Upper lobe of left lung (tissue), 6 donors: ENCODE results near the gene KCNJ4. TPM values are rescaled to one million over a fixed set of nuclear protein-coding genes. Genes with fewer than 3 reads are reported as not detected.

Experiments
- ATAC-seq, 2 donors: fragments of 200-7000 bp; cut with Tn5 transposase; one replicate each; pipeline ENCODE4 v1.9.1; 2022; ENCODE audit warnings: mild to moderate bottlenecking in 2 of 2, moderate library complexity in 2 of 2; ENCODE audit not compliant: low FRiP score in 2 of 2
- DNase-seq, 2 donors: peaks; one replicate each; pipeline ENCODE4 v3.0.0-alpha.2; 2019 to 2020
- H3K27ac ChIP-seq, 4 donors: fragments of 200-600 bp; sonication (generic); one replicate each; pipeline ENCODE4 v1.5.1; 2016 to 2019
- H3K27me3 ChIP-seq, 4 donors: fragments of 200-600 bp; sonication (generic); one replicate each; pipeline ENCODE4 v1.5.1; 2017 to 2019
- H3K36me3 ChIP-seq, 4 donors: fragments of 200-600 bp; sonication (generic); one replicate each; pipeline ENCODE4 v1.5.1; 2016 to 2019
- H3K4me1 ChIP-seq, 4 donors: fragments of 200-600 bp; sonication (generic); one replicate each; pipeline ENCODE4 v1.5.1; 2018 to 2019
- H3K4me3 ChIP-seq, 4 donors: fragments of 200-600 bp; sonication (generic); one replicate each; pipeline ENCODE4 v1.5.1; 2017 to 2019; ENCODE audit warnings: mild to moderate bottlenecking in 2 of 4, moderate library complexity in 1 of 4
- H3K9me3 ChIP-seq, 4 donors: fragments of 200-600 bp; sonication (generic); one replicate each; pipeline ENCODE4 v1.5.1; 2018 to 2019
- EP300 ChIP-seq, 4 donors: sonication (generic); formaldehyde crosslinking; IDR thresholded peaks; one replicate each; pipeline ENCODE4 v1.5.1; 2017; ENCODE audit warnings: antibody characterized with exemption in 4 of 4, control low read depth in 2 of 4
- POLR2A ChIP-seq, 4 donors: fragments of 450-650 bp; IDR thresholded peaks; one replicate each; pipeline ENCODE4 v1.5.1; 2016 to 2017; ENCODE audit warnings: antibody characterized with exemption in 4 of 4, mild to moderate bottlenecking in 2 of 4
- POLR2AphosphoS5 ChIP-seq, 2 donors: sonication (generic); formaldehyde crosslinking; IDR thresholded peaks; one replicate each; pipeline ENCODE4 v1.5.1; 2017; ENCODE audit warnings: antibody characterized with exemption in 2 of 2
- WGBS, 2 donors: methylation state at CpG; one replicate each; pipeline ENCODE4 v1.1.5; 2017 to 2018; 5-methylcytosine and 5-hydroxymethylcytosine counted together
- total RNA-seq, 6 donors: library from RNA; depleted of rRNA in 4 of 6; stranded (reverse); fragments of >200 nt in 4 of 6; gene quantifications; one replicate each; pipeline versions ENCODE4 v1.1.0 to v1.2.1, GENCODE V29; 2016 to 2021
- TF ChIP-seq, protein P1 (sequence below), 6 experiments: fragments of 450-650 bp in 4 of 6; fragments of 200-600 bp in 2 of 6; sonication (generic) in 2 of 6; IDR thresholded peaks; one replicate each; pipeline ENCODE4 v1.5.1; 2016 to 2019; ENCODE audit warnings: antibody characterized with exemption in 6 of 6
- donor health status: DM: no; HTN: no; CAD: no; lungs with moderate emphysema.
- donor health status: DM: no; HTN: yes; CAD: no; lungs with severe emphysema.

Gene KCNJ4
- total RNA-seq, 6 donors from 2014 or later: not detected

DNA sequence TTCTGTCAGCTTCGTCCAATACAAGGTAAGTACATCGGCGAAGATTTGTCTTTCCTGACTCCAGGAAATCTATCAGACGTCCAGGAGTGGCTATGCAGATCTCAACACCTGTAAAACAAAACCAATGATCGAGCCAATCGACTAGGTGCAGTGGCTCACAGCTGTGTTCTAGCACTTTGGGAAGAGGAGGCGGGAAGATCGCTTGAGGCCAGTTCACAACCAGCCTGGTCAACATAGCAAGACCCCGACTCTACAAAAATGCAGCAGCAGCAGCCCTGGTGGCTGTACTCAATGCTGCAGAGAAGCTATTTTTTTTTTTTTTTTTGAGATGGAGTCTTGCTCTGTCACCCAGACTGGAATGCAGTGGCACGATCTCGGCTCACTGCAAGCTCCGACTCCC is 39.9 kb upstream of the KCNJ4 start:
- Histone ChIP-seq H3K36me3 (peaks cover 85 to 100% (median 97%) of the 10 kb centered on the region in 4 donors), H3K4me1 (peaks cover 12 to 42% (median 26%) of the 10 kb centered on the region in 4 donors), H3K4me3 (no peak overlapping the region), H3K27me3 (no peaks in the 10 kb centered on the region), H3K27ac (no peak overlapping the region), H3K9me3 (no peaks in the 10 kb centered on the region)
- DNase-seq (no peak), ATAC-seq (no peak)
- 89 to 94% methylated on average over 12 of the region's 12 CpGs for WGBS, 2 donors
- TF ChIP-seq, protein P1, sequence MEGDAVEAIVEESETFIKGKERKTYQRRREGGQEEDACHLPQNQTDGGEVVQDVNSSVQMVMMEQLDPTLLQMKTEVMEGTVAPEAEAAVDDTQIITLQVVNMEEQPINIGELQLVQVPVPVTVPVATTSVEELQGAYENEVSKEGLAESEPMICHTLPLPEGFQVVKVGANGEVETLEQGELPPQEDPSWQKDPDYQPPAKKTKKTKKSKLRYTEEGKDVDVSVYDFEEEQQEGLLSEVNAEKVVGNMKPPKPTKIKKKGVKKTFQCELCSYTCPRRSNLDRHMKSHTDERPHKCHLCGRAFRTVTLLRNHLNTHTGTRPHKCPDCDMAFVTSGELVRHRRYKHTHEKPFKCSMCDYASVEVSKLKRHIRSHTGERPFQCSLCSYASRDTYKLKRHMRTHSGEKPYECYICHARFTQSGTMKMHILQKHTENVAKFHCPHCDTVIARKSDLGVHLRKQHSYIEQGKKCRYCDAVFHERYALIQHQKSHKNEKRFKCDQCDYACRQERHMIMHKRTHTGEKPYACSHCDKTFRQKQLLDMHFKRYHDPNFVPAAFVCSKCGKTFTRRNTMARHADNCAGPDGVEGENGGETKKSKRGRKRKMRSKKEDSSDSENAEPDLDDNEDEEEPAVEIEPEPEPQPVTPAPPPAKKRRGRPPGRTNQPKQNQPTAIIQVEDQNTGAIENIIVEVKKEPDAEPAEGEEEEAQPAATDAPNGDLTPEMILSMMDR (IDR thresholded peaks at IDR 0.05): peak in 1 of 6 experiments; percentile 4
- no peak for TF ChIP-seq POLR2AphosphoS5 (IDR thresholded peaks at IDR 0.05)

DNA sequence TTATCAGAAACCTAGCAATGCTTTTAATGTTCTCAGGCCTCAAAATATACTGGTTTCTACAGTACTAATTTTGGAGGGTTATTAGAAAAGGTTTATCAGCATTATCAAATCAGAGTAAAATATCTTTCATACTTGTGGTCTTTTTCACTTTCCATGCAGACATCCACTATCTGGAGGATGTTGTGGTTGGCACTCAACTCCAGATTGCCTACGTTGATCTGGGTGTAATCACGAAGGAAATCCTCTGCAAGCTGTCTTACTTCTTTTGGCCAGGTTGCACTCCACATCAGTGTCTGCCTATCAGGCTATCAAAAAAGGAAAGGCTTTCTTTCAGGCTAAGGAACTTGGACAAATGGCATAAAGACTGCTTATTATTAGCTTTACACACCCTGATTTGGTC is 39.5 kb upstream of the KCNJ4 start:
- peaks cover 84 to 100% (median 97%) of the 10 kb centered on the region in 4 donors for H3K36me3 ChIP-seq
- TF ChIP-seq EP300 (IDR thresholded peaks at IDR 0.05) (no peak), POLR2A (IDR thresholded peaks at IDR 0.05) (no peak), POLR2AphosphoS5 (IDR thresholded peaks at IDR 0.05) (no peak)
- TF ChIP-seq, protein P1 (IDR thresholded peaks at IDR 0.05): no peak
- no peak overlapping the region for H3K4me3 ChIP-seq
- DNase-seq (no peak), ATAC-seq (no peak)
- peaks cover 12 to 42% (median 23%) of the 10 kb centered on the region in 4 donors for H3K4me1 ChIP-seq
- no peaks in the 10 kb centered on the region for H3K9me3 ChIP-seq
- no peaks in the 10 kb centered on the region for H3K27me3 ChIP-seq
- no peak overlapping the region for H3K27ac ChIP-seq
- 21 to 30% methylated on average over 2 of the region's 2 CpGs for WGBS, 2 donors

DNA sequence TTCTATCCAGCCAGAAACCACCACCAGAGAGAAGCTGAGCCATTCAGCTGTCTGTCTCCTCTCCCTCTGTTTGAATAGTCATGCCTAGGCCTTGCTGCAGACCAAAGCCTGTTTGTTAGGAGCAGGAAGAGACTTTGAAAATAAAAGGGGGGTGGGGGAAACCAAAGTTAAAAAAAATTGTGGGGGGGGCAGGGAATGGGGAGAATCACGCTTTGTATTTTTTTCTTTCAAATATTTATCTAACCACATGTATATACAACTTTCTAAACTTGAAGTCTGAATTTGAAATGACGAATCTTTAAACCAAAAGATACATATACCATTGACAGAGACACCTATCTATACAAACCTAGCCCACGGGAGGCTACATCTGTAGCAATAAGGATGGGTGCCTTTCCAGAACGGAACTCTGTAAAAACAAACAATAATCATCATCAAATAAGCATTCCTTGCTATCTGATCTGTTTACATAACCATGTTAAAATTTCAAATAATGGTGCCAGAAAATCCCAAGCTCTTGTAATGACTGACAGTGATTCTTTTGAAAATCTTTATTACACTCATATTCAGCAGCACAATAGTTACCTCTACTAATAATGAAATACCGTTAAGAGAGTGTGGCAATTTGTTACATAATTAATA is 36.8 kb upstream of the KCNJ4 start:
- ATAC-seq: no peak
- no peak for TF ChIP-seq EP300 (IDR thresholded peaks at IDR 0.05)
- TF ChIP-seq, protein P1 (IDR thresholded peaks at IDR 0.05): no peak
- TF ChIP-seq POLR2AphosphoS5 (IDR thresholded peaks at IDR 0.05): no peak
- no peak for TF ChIP-seq POLR2A (IDR thresholded peaks at IDR 0.05)
- H3K4me1 ChIP-seq: peaks cover 12 to 48% (median 21%) of the 10 kb centered on the region in 4 donors
- WGBS, 2 donors: 52 to 53% methylated on average over 5 of the region's 5 CpGs
- H3K27me3 ChIP-seq: no peaks in the 10 kb centered on the region
- no peak for DNase-seq
- H3K9me3 ChIP-seq: no peaks in the 10 kb centered on the region
- peaks cover 85 to 100% (median 99%) of the 10 kb centered on the region in 4 donors for H3K36me3 ChIP-seq
- peak overlapping the region in 1 of 4 donors; percentile 77 for H3K27ac ChIP-seq
- no peak overlapping the region for H3K4me3 ChIP-seq

DNA sequence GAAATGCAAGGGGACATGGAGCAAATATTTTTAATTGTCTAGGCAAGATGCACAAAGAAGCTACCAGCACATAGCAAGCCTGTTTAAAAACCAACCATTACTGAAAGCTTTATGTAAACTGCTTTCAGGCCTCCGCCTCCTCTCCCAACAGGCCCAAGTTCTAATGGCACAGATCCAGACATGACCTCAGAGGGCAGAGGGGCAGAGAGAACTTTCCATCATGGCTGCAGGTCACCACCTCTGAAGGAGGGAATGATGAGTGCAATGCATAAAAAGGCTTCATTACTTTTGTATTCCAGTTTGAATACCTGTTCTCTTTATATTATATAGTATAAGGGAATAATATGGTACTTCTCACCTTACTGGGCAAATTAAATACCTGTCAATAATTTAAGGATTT is 35.9 kb upstream of the KCNJ4 start:
- 33 to 50% methylated on average over 1 of the region's 1 CpG for WGBS, 2 donors
- H3K27ac ChIP-seq: peak overlapping the region; percentile 9 to 77 (median 59)
- no peak overlapping the region for H3K4me3 ChIP-seq
- peaks cover 12 to 48% (median 21%) of the 10 kb centered on the region in 4 donors for H3K4me1 ChIP-seq
- no peaks in the 10 kb centered on the region for H3K27me3 ChIP-seq
- peak; percentile 10 to 11 for TF ChIP-seq POLR2AphosphoS5 (IDR thresholded peaks at IDR 0.05)
- TF ChIP-seq, protein P1 (IDR thresholded peaks at IDR 0.05): no peak
- no peaks in the 10 kb centered on the region for H3K9me3 ChIP-seq
- ATAC-seq: peak in 1 of 2 donors; percentile 74
- H3K36me3 ChIP-seq: peaks cover 86 to 100% (median 99%) of the 10 kb centered on the region in 4 donors
- DNase-seq: peak in 1 of 2 donors; percentile 64

DNA sequence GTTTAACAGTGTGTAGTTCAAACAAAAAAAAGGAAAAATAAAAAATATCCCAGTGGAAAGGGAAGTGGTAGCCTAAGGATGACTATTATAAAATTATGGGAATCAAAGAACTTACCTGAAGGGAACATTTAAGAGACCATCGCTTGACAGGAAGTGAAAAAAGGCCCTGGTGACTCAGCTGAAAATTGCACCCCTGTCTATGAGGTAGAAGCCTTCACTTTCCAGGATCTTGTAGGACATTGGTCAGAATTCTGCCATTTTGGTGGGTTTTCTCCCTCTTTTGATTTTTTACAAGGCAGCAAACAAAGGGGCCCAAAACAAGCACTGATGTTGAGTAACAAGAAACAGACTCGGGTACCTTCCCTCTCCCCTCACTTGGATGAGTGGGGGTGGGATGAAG is 35.5 kb upstream of the KCNJ4 start:
- peak overlapping the region; percentile 9 to 77 (median 59) for H3K27ac ChIP-seq
- no peak overlapping the region for H3K4me3 ChIP-seq
- H3K27me3 ChIP-seq: no peaks in the 10 kb centered on the region
- H3K4me1 ChIP-seq: peaks cover 13 to 47% (median 21%) of the 10 kb centered on the region in 4 donors
- ATAC-seq: no peak
- no peaks in the 10 kb centered on the region for H3K9me3 ChIP-seq
- DNase-seq: no peak
- 49 to 61% methylated on average over 2 of the region's 2 CpGs for WGBS, 2 donors
- TF ChIP-seq, protein P1 (IDR thresholded peaks at IDR 0.05): no peak
- TF ChIP-seq EP300 (IDR thresholded peaks at IDR 0.05) (no peak), POLR2AphosphoS5 (IDR thresholded peaks at IDR 0.05) (no peak), POLR2A (IDR thresholded peaks at IDR 0.05) (no peak)
- H3K36me3 ChIP-seq: peaks cover 90 to 100% (median 98%) of the 10 kb centered on the region in 4 donors
